Trophoblast cell (in vitro differentiated cells and primary cell): Measurements from ENCODE around the gene RPN2.

Source experiments
- DNase-seq, 2 donors: peaks; one replicate each; pipeline ENCODE4 v3.0.0-alpha.2; 2016
- H2AFZ ChIP-seq: 2 replicates; pipeline ENCODE4 v1.6.1; 2013; ENCODE audit warnings: low read length, moderate library complexity, mild to moderate bottlenecking; ENCODE audit not compliant: insufficient read depth, poor library complexity
- H2AK5ac ChIP-seq: 2 replicates; pipeline ENCODE4 v1.6.1; 2013; ENCODE audit warnings: mild to moderate bottlenecking, low read length
- H2BK120ac ChIP-seq: 2 replicates; pipeline ENCODE4 v1.6.1; 2013; ENCODE audit warnings: low read length, mild to moderate bottlenecking, moderate library complexity; ENCODE audit not compliant: insufficient read depth, poor library complexity
- H2BK12ac ChIP-seq: 2 replicates; pipeline ENCODE4 v1.6.1; 2013; ENCODE audit warnings: mild to moderate bottlenecking, low read length, moderate library complexity
- H2BK5ac ChIP-seq: 2 replicates; pipeline ENCODE4 v1.6.1; 2013; ENCODE audit warnings: low read length, low read depth, moderate library complexity, mild to moderate bottlenecking; ENCODE audit not compliant: poor library complexity
- H3K14ac ChIP-seq: 2 replicates; pipeline ENCODE4 v1.6.1; 2013; ENCODE audit warnings: mild to moderate bottlenecking, low read length
- H3K18ac ChIP-seq: 2 replicates; pipeline ENCODE4 v1.6.1; 2013; ENCODE audit warnings: mild to moderate bottlenecking, low read length
- H3K23ac ChIP-seq: 2 replicates; pipeline ENCODE4 v1.6.1; 2013; ENCODE audit warnings: low read length
- H3K27ac ChIP-seq: 2 replicates; pipeline ENCODE4 v1.5.1; 2013; ENCODE audit warnings: low read depth, mild to moderate bottlenecking, inconsistent platforms, low read length, moderate library complexity
- H3K27me3 ChIP-seq: 2 replicates; pipeline ENCODE4 v1.6.1; 2013; ENCODE audit warnings: inconsistent platforms, mild to moderate bottlenecking, low read length, moderate library complexity; ENCODE audit not compliant: insufficient read depth
- H3K36me3 ChIP-seq, 2 experiments: 1 replicate in 1 of 2; 2 replicates in 1 of 2; pipeline ENCODE4 v1.6.1; 2013; ENCODE audit warnings: low read length in 2 of 2, mild to moderate bottlenecking in 2 of 2, moderate library complexity in 1 of 2; ENCODE audit not compliant: insufficient read depth in 2 of 2, control insufficient read depth in 1 of 2
- H3K4ac ChIP-seq: 2 replicates; pipeline ENCODE4 v1.6.1; 2013; ENCODE audit warnings: low read depth, mild to moderate bottlenecking, low read length, moderate library complexity
- H3K4me1 ChIP-seq, 2 experiments: 1 replicate in 1 of 2; 2 replicates in 1 of 2; pipeline ENCODE4 v1.6.1; 2013; ENCODE audit warnings: low read length in 2 of 2, mild to moderate bottlenecking in 2 of 2, moderate library complexity in 1 of 2; ENCODE audit not compliant: insufficient read depth in 2 of 2, control insufficient read depth in 1 of 2
- H3K4me2 ChIP-seq: 2 replicates; pipeline ENCODE4 v1.6.1; 2013; ENCODE audit warnings: inconsistent platforms, mild to moderate bottlenecking, low read length, moderate library complexity
- H3K4me3 ChIP-seq: 2 replicates; pipeline ENCODE4 v1.5.1; 2013; ENCODE audit warnings: mild to moderate bottlenecking, low read depth, low read length, inconsistent platforms
- H3K79me1 ChIP-seq: one replicate; pipeline ENCODE4 v1.6.1; 2013; ENCODE audit warnings: low read length
- H3K79me2 ChIP-seq: 2 replicates; pipeline ENCODE4 v1.6.1; 2013; ENCODE audit warnings: low read length, mild to moderate bottlenecking; ENCODE audit not compliant: control insufficient read depth, insufficient read depth, poor library complexity
- H3K9ac ChIP-seq: 2 replicates; pipeline ENCODE4 v1.6.1; 2013; ENCODE audit warnings: mild to moderate bottlenecking, low read length
- H3K9me3 ChIP-seq: 2 replicates; pipeline ENCODE4 v1.6.1; 2013; ENCODE audit warnings: low read depth, mild to moderate bottlenecking, control low read depth, inconsistent platforms, low read length; ENCODE audit not compliant: insufficient read depth
- H4K12ac ChIP-seq: 2 replicates; pipeline ENCODE4 v1.6.1; 2013; ENCODE audit warnings: low read depth, mild to moderate bottlenecking, low read length, moderate library complexity
- H4K8ac ChIP-seq: 2 replicates; pipeline ENCODE4 v1.6.1; 2013; ENCODE audit warnings: low read depth, mild to moderate bottlenecking, low read length, moderate library complexity
- H4K91ac ChIP-seq: one replicate; pipeline ENCODE4 v1.6.1; 2013; ENCODE audit warnings: low read depth, mild to moderate bottlenecking, low read length, moderate library complexity
- WGBS: extraction: QIAGEN DNeasy Blood & Tissue Kit; methylation state at CpG from one replicate; pipeline ENCODE4 v1.1.7; 2013; ENCODE audit warnings: missing lambda C conversion rate; ENCODE audit not compliant: insufficient read length, insufficient coverage; ENCODE audit errors: extremely low coverage; 5-methylcytosine and 5-hydroxymethylcytosine counted together

Gene RPN2

GRCh38 chr20:37228082-37228481, 49.0 kb downstream of the RPN2 start:
- Histone ChIP-seq H3K4me2 (no peak overlapping the region), H2BK12ac (no peak overlapping the region), H3K9me3 (no peaks in the 10 kb centered on the region), H3K79me1 (no peaks in the 10 kb centered on the region), H3K23ac (no peak overlapping the region), H2AK5ac (no peak overlapping the region), H3K18ac (no peak overlapping the region), H2BK120ac (no peak overlapping the region), H3K4me3 (no peak overlapping the region), H2BK5ac (no peak overlapping the region), H3K14ac (no peak overlapping the region), H3K9ac (no peak overlapping the region), H3K4me1 (peaks cover 0 to 5% of the 10 kb centered on the region in 2 experiments), H4K91ac (no peak overlapping the region), H3K79me2 (no peaks in the 10 kb centered on the region), H3K4ac (no peak overlapping the region), H3K27ac (no peak overlapping the region), H2AFZ (no peak overlapping the region), H4K12ac (no peak overlapping the region), H3K27me3 (no peaks in the 10 kb centered on the region), H4K8ac (no peak overlapping the region), H3K36me3 (peaks cover 53 to 81% of the 10 kb centered on the region in 2 experiments)
- DNase-seq = no peak
- no CpG with 5 or more reads among the region's 6 CpGs for WGBS

- peaks cover 0 to 5% of the 10 kb centered on the region in 2 experiments for H3K4me1 ChIP-seq
- no peaks in the 10 kb centered on the region for H3K27me3 ChIP-seq
- peaks cover 53 to 82% of the 10 kb centered on the region in 2 experiments for H3K36me3 ChIP-seq
- DNase-seq = no peak
- no peak overlapping the region for H2AK5ac ChIP-seq
- no peaks in the 10 kb centered on the region for H3K9me3 ChIP-seq
- H4K8ac ChIP-seq = no peak overlapping the region
- no CpG with 5 or more reads among the region's 5 CpGs for WGBS
- no peak overlapping the region for H3K18ac ChIP-seq
- H3K4me3 ChIP-seq = no peak overlapping the region
- H3K79me2 ChIP-seq = no peaks in the 10 kb centered on the region
- H3K79me1 ChIP-seq = no peaks in the 10 kb centered on the region
- no peak overlapping the region for H4K91ac ChIP-seq
- H3K4me2 ChIP-seq = no peak overlapping the region
- H3K4ac ChIP-seq = no peak overlapping the region
- no peak overlapping the region for H2AFZ ChIP-seq
- H2BK120ac ChIP-seq = no peak overlapping the region
- H2BK12ac ChIP-seq = no peak overlapping the region
- H3K27ac ChIP-seq = no peak overlapping the region
- H3K23ac ChIP-seq = no peak overlapping the region
- H3K9ac ChIP-seq = no peak overlapping the region
- H2BK5ac ChIP-seq = no peak overlapping the region
- no peak overlapping the region for H4K12ac ChIP-seq
- H3K14ac ChIP-seq = no peak overlapping the region
These were observed 49.5 kb downstream of the RPN2 start for GRCh38 chr20:37228656-37229055.

DNA sequence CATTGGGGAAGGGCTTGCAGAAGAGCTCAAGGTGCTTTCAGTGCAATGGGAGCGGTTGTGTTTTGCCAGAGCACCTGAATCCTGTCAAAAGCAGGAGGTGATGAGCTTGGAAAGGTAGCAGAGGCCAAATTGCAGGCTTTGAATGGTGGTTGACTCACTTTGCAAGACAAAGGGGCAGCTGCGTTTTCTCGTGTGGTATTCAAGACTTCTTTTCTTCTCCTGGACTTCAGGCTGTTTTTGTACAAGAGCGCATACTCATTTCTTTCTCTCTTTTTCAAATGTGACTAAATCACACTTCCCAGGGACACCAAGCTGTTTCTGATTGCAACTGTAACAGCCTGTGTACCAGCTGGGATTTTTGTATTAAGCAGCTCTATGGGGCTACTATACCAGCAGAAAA, 50.2 kb downstream of the RPN2 start:
- no peak overlapping the region for H3K18ac ChIP-seq

DNA sequence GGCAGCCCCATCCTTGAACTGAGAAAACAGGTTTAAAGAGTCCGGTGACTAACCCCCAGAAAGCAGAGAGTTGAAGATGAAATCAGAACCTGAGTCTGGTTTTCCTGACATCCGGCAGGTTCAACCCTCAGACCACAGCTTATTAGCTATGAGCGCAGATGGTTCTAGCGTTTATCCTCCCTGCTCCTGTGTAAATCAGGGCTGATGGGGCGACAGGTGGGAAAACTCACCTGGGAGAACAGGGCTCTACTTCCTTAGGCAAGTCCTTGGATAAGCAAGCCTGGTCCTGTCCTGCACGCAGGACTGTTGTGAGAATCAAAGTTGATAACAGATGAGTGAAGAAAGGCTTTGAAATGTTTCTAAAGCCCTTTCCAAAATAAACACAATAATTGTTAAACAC, 51.1 kb downstream of the RPN2 start:
- H3K36me3 ChIP-seq = peaks cover 48 to 83% of the 10 kb centered on the region in 2 experiments

More for the DNA sequence above, 50.2 kb downstream of the RPN2 start:
- Histone ChIP-seq H3K14ac (no peak overlapping the region), H4K91ac (no peak overlapping the region), H3K4me1 (peaks cover 0 to 5% of the 10 kb centered on the region in 2 experiments), H3K27me3 (no peaks in the 10 kb centered on the region), H2BK5ac (no peak overlapping the region), H3K9ac (no peak overlapping the region), H3K4me3 (no peak overlapping the region), H3K36me3 (peaks cover 48 to 83% of the 10 kb centered on the region in 2 experiments), H3K79me2 (no peaks in the 10 kb centered on the region), H3K79me1 (no peaks in the 10 kb centered on the region), H2AFZ (no peak overlapping the region), H4K12ac (no peak overlapping the region), H3K9me3 (no peaks in the 10 kb centered on the region), H2BK12ac (no peak overlapping the region), H3K4me2 (no peak overlapping the region), H2AK5ac (no peak overlapping the region), H3K27ac (peak overlapping the region; percentile 37), H2BK120ac (no peak overlapping the region), H3K4ac (no peak overlapping the region), H3K23ac (no peak overlapping the region), H4K8ac (no peak overlapping the region)
- no peak for DNase-seq
- no CpG with 5 or more reads among the region's 4 CpGs for WGBS

More for the DNA sequence above, 51.1 kb downstream of the RPN2 start:
- no peak overlapping the region for H3K18ac ChIP-seq
- H2AFZ ChIP-seq = no peak overlapping the region
- no peak overlapping the region for H4K91ac ChIP-seq
- no peak for DNase-seq
- H3K27ac ChIP-seq = no peak overlapping the region
- H3K27me3 ChIP-seq = no peaks in the 10 kb centered on the region
- no peak overlapping the region for H3K4ac ChIP-seq
- H2BK5ac ChIP-seq = peak overlapping the region; percentile 9
- no peaks in the 10 kb centered on the region for H3K79me1 ChIP-seq
- H2AK5ac ChIP-seq = no peak overlapping the region
- H3K14ac ChIP-seq = no peak overlapping the region
- H4K12ac ChIP-seq = no peak overlapping the region
- no peaks in the 10 kb centered on the region for H3K9me3 ChIP-seq
- H2BK12ac ChIP-seq = no peak overlapping the region
- no CpG with 5 or more reads among the region's 6 CpGs for WGBS
- H3K79me2 ChIP-seq = no peaks in the 10 kb centered on the region
- H3K4me2 ChIP-seq = no peak overlapping the region
- peaks cover 0 to 5% of the 10 kb centered on the region in 2 experiments for H3K4me1 ChIP-seq
- no peak overlapping the region for H3K23ac ChIP-seq
- no peak overlapping the region for H4K8ac ChIP-seq
- H3K9ac ChIP-seq = no peak overlapping the region
- no peak overlapping the region for H3K4me3 ChIP-seq
- no peak overlapping the region for H2BK120ac ChIP-seq
